A549 (cell line): Measurements from ENCODE around the gene LIMS1.

Experiments used
- CTCF ChIP-seq: fragments of >200 bp; sonication (Bioruptor Twin); formaldehyde crosslinking; IDR thresholded peaks from 3 replicates; pipeline ENCODE4 v1.5.1; 2016
- E2F6 ChIP-seq: IDR thresholded peaks from 2 replicates; pipeline ENCODE4 v1.6.1; 2012; ENCODE audit warnings: low read depth, borderline replicate concordance
- EP300 ChIP-seq, 2 experiments: fragments of >200 bp; sonication (Bioruptor Twin); formaldehyde crosslinking; IDR thresholded peaks; 2 replicates in 1 of 2; 3 replicates in 1 of 2; pipeline ENCODE4 v1.6.1; 2016 to 2017
- KDM5A ChIP-seq: fragments of 200-600 bp; sonication (generic); IDR thresholded peaks from 2 replicates; pipeline ENCODE4 v1.6.1; 2016; ENCODE audit warnings: antibody characterized with exemption, mild to moderate bottlenecking
- POLR2A ChIP-seq: IDR thresholded peaks from 2 replicates; pipeline ENCODE4 v1.6.1; 2012; ENCODE audit warnings: mild to moderate bottlenecking, low read length
- RAD21 ChIP-seq, 2 experiments: fragments of >200 bp in 1 of 2; sonication (Bioruptor Twin) in 1 of 2; formaldehyde crosslinking in 1 of 2; IDR thresholded peaks in 1 of 2; conservative IDR thresholded peaks in 1 of 2; 2 replicates in 1 of 2; 3 replicates in 1 of 2; pipeline ENCODE4 v1.6.1; 2012 to 2018; ENCODE audit warnings: inconsistent platforms in 1 of 2
- SREBF2 ChIP-seq: fragments of 450-650 bp; IDR thresholded peaks from 2 replicates; pipeline ENCODE4 v1.6.1; 2014; ENCODE audit warnings: mild to moderate bottlenecking, moderate library complexity

DNA sequence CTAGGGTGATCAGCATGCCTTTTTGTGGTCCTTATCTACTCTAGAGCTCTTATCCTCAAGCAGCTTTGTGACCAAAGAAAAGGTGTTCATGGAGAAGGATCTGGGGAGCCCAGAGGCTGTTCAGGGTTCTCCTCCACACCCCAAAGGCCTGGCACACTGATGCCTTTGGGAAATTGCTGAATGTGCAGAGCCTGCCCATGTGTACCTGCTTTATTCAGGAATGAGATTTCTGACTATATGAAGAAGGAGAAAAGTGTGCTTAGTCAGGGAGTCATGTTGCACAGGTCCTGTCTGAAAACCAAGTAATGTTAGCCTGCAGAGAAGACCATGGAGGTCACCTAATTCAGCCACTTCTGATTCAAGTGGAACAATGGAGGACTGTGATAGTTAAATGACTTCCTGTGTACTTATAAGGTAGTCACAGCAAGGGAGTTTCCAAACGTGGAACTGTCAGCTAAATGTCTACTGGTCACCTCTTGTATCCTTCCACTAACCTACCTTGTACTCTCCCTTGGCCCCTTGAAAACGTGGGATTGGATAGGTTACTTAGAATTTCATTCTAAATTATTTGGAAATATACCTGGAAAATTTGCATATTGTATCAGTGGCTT is 81.3 kb downstream of the LIMS1 start:
- TF ChIP-seq CTCF = no peak
- TF ChIP-seq EP300 (IDR thresholded peaks at IDR 0.05) = no peak
- no peak for TF ChIP-seq SREBF2
- TF ChIP-seq RAD21 (conservative IDR thresholded peaks at IDR 0.05 in 1 of 2, IDR thresholded peaks at IDR 0.05 in 1 of 2) = no peak
- no peak for TF ChIP-seq E2F6
- no peak for TF ChIP-seq POLR2A
- TF ChIP-seq KDM5A = no peak
